Activated T-helper 17 cell treated with anti-CD3 and anti-CD28 coated beads, Interleukin-2, amount 50 U/mL, for 72 hours (primary cell): Measurements from ENCODE around the gene ACSM3. TPM values are rescaled to one million over a fixed set of nuclear protein-coding genes. Genes with fewer than 3 reads are reported as not detected.
"Not testable (repeated sequence)": the region's sequence is repeated elsewhere in the genome, so short reads cannot be mapped to it uniquely, and the experiment has no call there.

Experiments
- ATAC-seq: fragments of 150-1000 bp; cut with Tn5 transposase; replicated peaks from 2 replicates; pipeline ENCODE4 v1.10.0; 2021; ENCODE audit warnings: mild to moderate bottlenecking, moderate library complexity
- H3K27ac Mint-ChIP-seq: one replicate; pipeline ENCODE4 v1.8.0; 2022; ENCODE audit warnings: mixed read lengths
- H3K27me3 Mint-ChIP-seq: one replicate; pipeline ENCODE4 v1.8.0; 2022; ENCODE audit warnings: mixed read lengths
- H3K36me3 Mint-ChIP-seq: one replicate; pipeline ENCODE4 v1.8.0; 2022; ENCODE audit warnings: low read depth, mild to moderate bottlenecking, mixed read lengths
- H3K4me1 Mint-ChIP-seq: one replicate; pipeline ENCODE4 v1.8.0; 2022; ENCODE audit warnings: mixed read lengths
- H3K4me3 Mint-ChIP-seq: one replicate; pipeline ENCODE4 v1.8.0; 2022; ENCODE audit warnings: mild to moderate bottlenecking, mixed read lengths
- H3K9me3 Mint-ChIP-seq: one replicate; pipeline ENCODE4 v1.8.0; 2022; ENCODE audit warnings: mixed read lengths
- total RNA-seq, 2 donors: library from RNA; stranded (reverse); gene quantifications; one replicate each; pipeline ENCODE4 v1.2.3, GENCODE V29; 2022

The ACSM3 gene
- total RNA-seq, 2 donors from 2014 or later = 13.3 to 15.1 TPM

DNA sequence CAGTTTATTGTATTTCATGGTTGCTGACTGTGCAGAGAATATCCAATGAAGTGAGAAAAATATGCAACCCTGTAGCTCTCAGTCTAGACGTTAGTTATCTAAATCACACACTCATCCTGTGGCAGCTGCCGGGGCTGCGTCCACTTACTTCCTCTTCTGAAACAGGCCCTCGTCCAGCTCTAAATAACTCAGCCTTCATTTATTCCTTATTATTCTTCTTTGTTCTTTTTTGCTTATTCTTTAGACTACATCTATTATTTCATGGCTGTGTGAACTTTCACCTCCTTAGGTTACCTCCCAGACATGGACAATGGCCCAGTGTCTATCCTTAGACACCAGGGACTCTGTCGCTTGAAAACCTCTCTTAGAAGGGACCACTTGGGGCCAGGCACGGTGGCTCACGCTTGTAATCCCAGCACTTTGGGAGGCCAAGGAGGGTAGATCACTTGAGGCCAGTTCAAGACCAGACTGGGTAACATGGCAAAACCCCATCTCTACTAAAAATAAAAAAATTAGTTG, 18.8 kb upstream of the ACSM3 start:
- no peak overlapping the region for H3K4me3 Mint-ChIP-seq

DNA sequence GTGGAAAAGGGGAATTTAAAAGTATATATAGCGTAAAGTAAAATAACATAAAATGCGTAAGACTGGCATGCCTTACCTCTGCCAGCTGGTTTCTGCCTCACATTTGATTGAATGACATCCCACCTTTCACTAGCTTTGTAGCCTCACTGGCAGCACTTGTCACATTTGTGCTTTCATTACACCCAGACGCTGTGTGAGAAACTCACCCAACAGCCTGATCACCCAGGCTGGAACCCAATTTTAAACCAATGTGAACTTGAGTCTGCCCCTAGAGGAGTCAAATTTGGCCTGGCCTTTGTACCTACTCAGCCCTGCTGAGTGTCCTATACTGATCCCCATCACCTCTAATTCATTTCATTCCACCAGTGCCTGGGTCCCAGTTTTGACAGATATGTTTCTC, 17.4 kb upstream of the ACSM3 start:
- ATAC-seq = no peak
- H3K4me1 Mint-ChIP-seq = no peaks in the 10 kb centered on the region
- H3K9me3 Mint-ChIP-seq = peaks cover 7% of the 10 kb centered on the region
- no peak overlapping the region for H3K27ac Mint-ChIP-seq
- no peak overlapping the region for H3K4me3 Mint-ChIP-seq
- peaks cover 5% of the 10 kb centered on the region for H3K27me3 Mint-ChIP-seq
- H3K36me3 Mint-ChIP-seq = no peaks in the 10 kb centered on the region

More for the DNA sequence above, 18.8 kb upstream of the ACSM3 start:
- H3K9me3 Mint-ChIP-seq = peaks cover 7% of the 10 kb centered on the region
- peaks cover 5% of the 10 kb centered on the region for H3K27me3 Mint-ChIP-seq
- peaks cover 5% of the 10 kb centered on the region for H3K4me1 Mint-ChIP-seq
- ATAC-seq = no peak
- no peak overlapping the region for H3K27ac Mint-ChIP-seq
- H3K36me3 Mint-ChIP-seq = peaks cover 10% of the 10 kb centered on the region

DNA sequence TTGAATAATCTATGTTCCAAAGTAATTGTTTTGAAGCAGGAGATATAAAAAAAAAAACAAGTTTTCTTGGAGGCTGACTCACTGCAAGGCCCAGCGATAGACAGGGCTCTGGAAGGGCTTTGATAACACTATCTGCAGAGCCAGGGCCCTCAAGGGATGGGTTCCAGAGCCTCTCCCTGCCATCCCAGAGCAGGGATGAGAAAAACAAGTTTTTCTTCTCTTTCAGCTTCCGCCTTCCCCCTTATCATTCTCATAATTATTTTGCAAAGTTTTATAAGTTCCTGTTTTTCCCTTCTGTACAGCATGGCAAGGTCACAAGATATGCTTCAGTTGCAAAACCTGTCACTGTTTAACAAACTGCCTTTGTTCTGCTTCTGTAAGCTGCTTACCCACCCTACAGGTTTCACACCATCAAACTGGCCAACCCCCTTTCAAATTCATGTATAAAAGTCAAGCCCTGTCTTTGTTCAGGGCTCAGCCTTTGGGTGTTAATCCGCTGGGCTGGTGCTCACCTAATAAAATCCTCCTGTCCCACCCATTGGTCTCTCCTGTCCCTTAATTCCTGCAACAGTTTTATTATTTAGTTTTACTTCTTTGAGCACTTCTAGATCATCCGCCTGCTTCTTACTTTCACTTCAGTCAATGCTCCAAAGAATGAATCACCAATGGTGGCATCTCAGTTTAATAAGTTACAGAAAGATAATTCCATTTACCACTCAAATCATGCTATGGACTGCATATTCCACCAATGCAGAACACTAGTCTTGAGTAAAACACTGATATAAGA, 16.6 kb upstream of the ACSM3 start:
- Mint-ChIP-seq H3K27ac (no peak overlapping the region), H3K9me3 (peaks cover 7% of the 10 kb centered on the region), H3K4me1 (no peaks in the 10 kb centered on the region), H3K4me3 (no peak overlapping the region), H3K27me3 (peaks cover 5% of the 10 kb centered on the region), H3K36me3 (no peaks in the 10 kb centered on the region)
- ATAC-seq = no peak

DNA sequence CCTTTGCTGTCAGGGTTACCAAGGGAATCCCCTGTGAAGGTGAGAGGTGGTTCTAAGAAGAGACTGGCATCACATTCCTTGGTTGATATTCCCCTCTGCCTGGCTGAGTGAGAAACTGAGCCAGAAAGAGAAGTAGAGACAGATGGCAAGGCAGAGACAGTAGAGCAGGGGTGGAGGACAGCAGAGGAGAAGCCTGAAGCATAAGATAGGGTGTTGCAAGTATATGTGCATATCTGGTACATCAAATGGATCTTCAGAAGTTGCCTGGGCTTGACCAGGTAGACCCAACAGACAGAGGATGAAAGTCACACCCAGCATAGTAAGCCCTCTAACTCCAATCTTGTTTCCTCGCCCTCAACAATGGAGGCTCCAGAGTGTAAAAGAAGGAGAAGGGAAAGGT, 14.3 kb upstream of the ACSM3 start:
- peaks cover 7% of the 10 kb centered on the region for H3K9me3 Mint-ChIP-seq
- H3K27me3 Mint-ChIP-seq = peaks cover 8% of the 10 kb centered on the region
- H3K27ac Mint-ChIP-seq = no peak overlapping the region
- no peak overlapping the region for H3K4me3 Mint-ChIP-seq
- no peak for ATAC-seq
- H3K4me1 Mint-ChIP-seq = no peaks in the 10 kb centered on the region
- H3K36me3 Mint-ChIP-seq = no peaks in the 10 kb centered on the region

DNA sequence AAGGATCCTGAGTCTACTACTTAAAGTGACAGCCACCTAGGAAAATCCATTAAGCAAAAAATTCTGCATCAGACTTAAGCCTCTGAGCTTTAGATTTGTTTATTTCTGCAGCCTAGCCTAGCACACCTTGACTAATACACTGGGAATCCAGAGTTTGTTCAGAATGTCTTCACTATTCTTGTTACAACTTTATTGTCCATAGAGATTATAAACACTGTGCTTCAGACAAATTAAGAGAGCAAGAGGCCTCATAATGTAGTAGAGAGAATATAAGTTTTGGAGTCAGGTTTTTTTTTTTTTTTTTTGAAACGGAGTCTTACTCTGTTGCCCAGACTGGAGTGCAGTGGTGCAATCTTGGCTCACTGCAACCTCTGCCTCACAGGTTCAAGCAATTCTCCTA, 13.3 kb upstream of the ACSM3 start:
- no peaks in the 10 kb centered on the region for H3K4me1 Mint-ChIP-seq
- no peak for ATAC-seq
- no peak overlapping the region for H3K4me3 Mint-ChIP-seq
- H3K9me3 Mint-ChIP-seq = peaks cover 7% of the 10 kb centered on the region
- H3K27me3 Mint-ChIP-seq = peaks cover 8% of the 10 kb centered on the region
- H3K27ac Mint-ChIP-seq = no peak overlapping the region
- H3K36me3 Mint-ChIP-seq = no peaks in the 10 kb centered on the region

DNA sequence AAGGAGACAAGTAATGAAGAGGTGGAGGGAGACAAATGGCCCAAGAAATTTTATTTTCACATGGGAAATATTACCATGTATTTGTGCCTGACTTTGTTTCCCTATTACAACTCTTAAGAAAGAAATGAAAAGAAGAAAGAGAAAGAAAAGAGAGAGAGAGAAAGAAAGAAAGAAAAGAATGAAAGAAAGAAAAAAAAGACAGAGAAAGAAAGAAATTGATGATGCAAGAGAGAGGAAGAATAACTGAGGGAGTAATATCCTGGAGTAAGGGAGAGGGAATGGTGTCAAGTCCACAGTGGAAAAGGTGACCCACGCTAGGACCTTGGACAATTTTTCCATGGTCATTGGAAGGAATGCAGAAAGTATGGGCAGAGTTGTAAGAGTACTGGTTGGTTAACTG, 10.1 kb upstream of the ACSM3 start:
- ATAC-seq = no peak
- Mint-ChIP-seq H3K27me3 (peaks cover 8% of the 10 kb centered on the region), H3K9me3 (no peaks in the 10 kb centered on the region), H3K4me1 (no peaks in the 10 kb centered on the region), H3K36me3 (no peaks in the 10 kb centered on the region), H3K27ac (no peak overlapping the region), H3K4me3 (no peak overlapping the region)

DNA sequence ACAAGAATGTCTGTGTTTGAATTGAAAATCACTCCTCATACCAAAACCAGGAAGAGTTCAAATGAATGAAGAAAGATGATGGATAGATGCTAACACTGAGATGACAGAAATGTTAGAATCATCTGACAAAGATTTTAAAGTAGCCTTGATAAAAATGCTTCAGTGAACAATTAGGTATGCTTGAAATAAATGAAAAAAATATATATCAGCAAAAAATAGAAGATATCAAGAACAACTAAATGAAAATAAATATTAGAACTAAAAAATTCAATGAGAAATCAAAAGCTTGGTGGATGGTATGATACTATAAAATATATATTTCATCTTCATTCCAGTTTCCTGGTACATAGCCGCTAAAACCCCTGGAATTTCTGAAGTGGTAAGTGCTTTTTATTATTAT, 8.6 kb upstream of the ACSM3 start:
- no peaks in the 10 kb centered on the region for H3K9me3 Mint-ChIP-seq
- H3K27ac Mint-ChIP-seq = no peak overlapping the region
- ATAC-seq = no peak
- no peaks in the 10 kb centered on the region for H3K36me3 Mint-ChIP-seq
- H3K27me3 Mint-ChIP-seq = peaks cover 3% of the 10 kb centered on the region
- no peak overlapping the region for H3K4me3 Mint-ChIP-seq
- H3K4me1 Mint-ChIP-seq = no peaks in the 10 kb centered on the region

DNA sequence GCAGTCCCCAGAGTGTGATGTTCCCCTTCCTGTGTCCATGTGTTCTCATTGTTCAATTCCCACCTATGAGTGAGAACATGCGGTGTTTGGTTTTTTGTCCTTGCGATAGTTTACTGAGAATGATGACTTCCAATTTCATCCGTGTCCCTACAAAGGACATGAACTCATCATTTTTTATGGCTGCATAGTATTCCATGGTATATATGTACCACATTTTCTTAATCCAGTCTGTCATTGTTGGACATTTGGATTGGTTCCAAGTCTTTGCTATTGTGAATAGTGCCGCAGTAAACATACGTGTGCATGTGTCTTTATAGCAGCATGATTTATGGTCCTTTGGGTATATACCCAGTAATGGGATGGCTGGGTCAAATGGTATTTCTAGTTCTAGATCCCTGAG, 8.0 kb upstream of the ACSM3 start:
- H3K4me1 Mint-ChIP-seq, ATAC-seq, H3K27ac Mint-ChIP-seq, H3K36me3 Mint-ChIP-seq, H3K4me3 Mint-ChIP-seq, H3K27me3 Mint-ChIP-seq, H3K9me3 Mint-ChIP-seq: not testable (repeated sequence)

DNA sequence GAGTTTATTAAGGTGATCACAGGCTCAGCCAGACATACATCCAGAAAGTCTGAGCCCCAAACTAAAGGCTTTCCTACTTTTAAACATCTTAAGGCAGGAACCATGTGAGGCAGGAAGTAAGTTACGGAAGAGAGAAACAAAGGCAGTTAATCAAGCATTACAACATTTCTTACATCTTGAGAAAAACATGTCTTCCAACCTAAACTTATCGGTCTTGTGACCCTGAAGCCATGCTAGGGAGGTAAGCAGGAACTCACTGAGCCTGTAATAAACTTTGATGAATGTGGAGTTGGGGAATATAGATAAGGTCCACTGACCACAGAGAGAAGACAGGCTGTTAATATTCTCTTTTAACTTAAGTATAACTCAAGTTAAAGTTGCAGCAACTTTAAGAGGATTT, 3.5 kb upstream of the ACSM3 start:
- H3K4me3 Mint-ChIP-seq = no peak overlapping the region
- no peak overlapping the region for H3K27ac Mint-ChIP-seq
- H3K36me3 Mint-ChIP-seq = no peaks in the 10 kb centered on the region
- no peaks in the 10 kb centered on the region for H3K27me3 Mint-ChIP-seq
- ATAC-seq = no peak
- no peaks in the 10 kb centered on the region for H3K4me1 Mint-ChIP-seq
- no peaks in the 10 kb centered on the region for H3K9me3 Mint-ChIP-seq

DNA sequence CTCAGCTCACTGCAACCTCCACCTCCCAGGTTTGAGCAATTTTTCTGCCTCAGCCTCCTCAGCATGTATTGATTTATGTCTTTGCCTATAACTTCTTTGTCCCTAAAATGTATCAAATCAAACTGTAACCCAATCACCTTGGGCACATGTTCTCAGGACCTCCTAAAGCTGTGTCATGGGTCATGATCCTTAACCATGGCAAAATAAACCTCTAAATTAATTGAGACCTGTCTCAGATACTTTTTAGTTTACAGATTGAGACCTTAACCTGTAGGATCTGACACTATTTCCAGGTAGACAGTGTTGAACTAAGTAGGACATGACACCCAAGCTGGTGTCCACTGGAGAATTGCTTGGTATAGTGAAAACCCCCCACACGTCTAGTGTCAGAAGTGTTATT, 2.6 kb upstream of the ACSM3 start:
- Mint-ChIP-seq H3K9me3 (no peaks in the 10 kb centered on the region), H3K4me1 (no peaks in the 10 kb centered on the region)
- no peak for ATAC-seq

DNA sequence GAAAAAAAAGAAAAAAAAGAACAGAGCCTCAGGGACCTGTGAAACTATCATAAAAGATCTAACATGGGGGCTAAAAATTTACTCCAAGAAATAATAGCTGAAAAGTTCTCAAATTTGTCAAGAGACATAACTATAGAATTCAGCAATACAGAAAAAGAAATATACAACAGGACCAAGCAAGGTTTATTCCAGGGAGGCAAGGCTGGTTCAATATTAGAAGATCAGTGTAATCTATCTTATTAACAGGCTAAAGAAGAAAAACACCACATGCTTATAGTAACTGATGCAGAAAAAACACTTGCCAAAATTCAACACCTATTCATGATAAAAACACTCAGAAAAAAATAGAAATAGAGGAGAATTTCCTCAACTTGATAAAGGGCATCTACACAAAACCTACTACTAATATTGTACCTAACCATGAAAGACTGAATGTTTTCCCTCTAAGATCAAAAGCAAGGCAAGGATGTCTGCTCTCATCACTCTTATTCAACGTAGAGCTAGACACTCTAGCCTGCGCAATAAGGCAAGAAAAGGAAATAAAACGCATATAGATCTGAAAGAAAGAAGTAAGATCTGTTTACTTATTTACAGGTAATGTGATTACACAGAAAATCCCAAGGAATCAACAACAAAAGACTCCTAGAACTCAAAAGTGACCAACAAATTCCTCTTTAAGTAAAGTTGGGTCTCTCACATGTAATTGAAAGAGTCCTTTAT, 1.2 kb upstream of the ACSM3 start:
- peak overlapping the region; percentile 76 for H3K27ac Mint-ChIP-seq
- H3K27me3 Mint-ChIP-seq = no peaks in the 10 kb centered on the region
- peak overlapping the region; percentile 80 for H3K4me3 Mint-ChIP-seq
- H3K36me3 Mint-ChIP-seq = no peaks in the 10 kb centered on the region
- no peak for ATAC-seq
- no peaks in the 10 kb centered on the region for H3K4me1 Mint-ChIP-seq
- no peaks in the 10 kb centered on the region for H3K9me3 Mint-ChIP-seq

More for the DNA sequence above, 2.6 kb upstream of the ACSM3 start:
- H3K4me3 Mint-ChIP-seq = no peak overlapping the region
- no peaks in the 10 kb centered on the region for H3K27me3 Mint-ChIP-seq
- no peak overlapping the region for H3K27ac Mint-ChIP-seq
- no peaks in the 10 kb centered on the region for H3K36me3 Mint-ChIP-seq

DNA sequence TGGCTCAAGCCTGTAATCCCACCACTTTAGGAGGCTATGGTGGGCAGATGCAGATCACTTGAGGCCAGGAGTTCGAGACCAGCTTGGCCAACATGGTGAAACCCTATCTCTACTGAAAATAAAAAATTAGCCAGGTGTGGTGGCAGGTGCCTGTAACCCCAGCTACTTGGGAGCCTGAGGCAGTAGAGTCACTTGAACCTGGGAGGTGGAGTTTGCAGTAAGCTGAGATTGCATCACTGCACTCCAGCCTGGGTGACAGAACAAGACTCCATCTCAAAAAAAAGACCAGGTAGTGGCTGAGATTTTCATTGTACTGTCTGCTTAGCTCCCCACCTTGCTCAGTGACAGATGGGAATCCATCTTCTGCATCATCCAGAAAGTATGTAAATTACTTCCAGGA, 634 bp downstream of the ACSM3 start:
- H3K4me1 Mint-ChIP-seq, H3K27ac Mint-ChIP-seq, H3K27me3 Mint-ChIP-seq, H3K9me3 Mint-ChIP-seq, H3K36me3 Mint-ChIP-seq, ATAC-seq: not testable (repeated sequence)
- H3K4me3 Mint-ChIP-seq = peak overlapping the region; percentile 80

DNA sequence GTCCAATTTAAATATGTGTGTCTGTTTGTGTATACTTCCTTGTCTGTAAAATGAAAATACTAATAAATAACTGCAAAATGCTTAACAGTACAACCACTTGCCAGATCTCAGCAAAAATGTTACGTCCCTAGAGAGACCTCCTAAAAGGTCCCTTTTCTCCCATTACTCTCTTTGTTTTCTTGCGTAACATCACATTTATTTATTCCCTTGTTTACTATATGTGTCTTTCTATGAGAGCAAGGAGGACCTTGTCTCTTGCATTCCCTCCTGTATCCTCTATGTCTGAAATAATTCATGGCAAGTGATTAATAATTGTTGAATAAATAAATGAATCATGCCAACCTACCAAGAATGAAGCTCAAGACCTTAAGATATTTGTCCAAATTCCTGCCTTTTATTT, 1.9 kb downstream of the ACSM3 start:
- H3K27ac Mint-ChIP-seq = no peak overlapping the region
- H3K4me3 Mint-ChIP-seq = no peak overlapping the region
- no peak for ATAC-seq
- H3K9me3 Mint-ChIP-seq = no peaks in the 10 kb centered on the region
- H3K4me1 Mint-ChIP-seq = no peaks in the 10 kb centered on the region
- no peaks in the 10 kb centered on the region for H3K36me3 Mint-ChIP-seq
- no peaks in the 10 kb centered on the region for H3K27me3 Mint-ChIP-seq

DNA sequence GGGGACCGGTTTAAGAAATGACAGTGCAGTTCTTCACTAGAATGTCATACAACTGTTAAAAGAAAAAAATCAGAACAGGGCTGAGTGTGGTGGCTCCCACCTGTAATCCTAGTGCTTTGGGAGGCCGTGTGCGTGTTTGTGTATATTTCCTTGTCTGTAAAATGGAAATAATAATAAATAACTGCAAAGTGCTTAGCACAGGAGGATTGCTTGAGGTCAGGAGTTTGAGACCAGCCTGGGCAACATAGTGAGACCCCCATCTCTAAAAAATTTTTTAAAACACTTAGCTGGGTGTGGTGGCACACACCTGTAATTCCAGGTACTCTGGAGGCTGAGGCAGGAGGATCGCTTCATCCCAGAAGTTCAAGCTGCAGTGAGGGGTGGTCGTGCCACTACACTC, 2.5 kb downstream of the ACSM3 start:
- Mint-ChIP-seq H3K27me3 (no peaks in the 10 kb centered on the region), H3K4me3 (no peak overlapping the region)
- no peak for ATAC-seq

DNA sequence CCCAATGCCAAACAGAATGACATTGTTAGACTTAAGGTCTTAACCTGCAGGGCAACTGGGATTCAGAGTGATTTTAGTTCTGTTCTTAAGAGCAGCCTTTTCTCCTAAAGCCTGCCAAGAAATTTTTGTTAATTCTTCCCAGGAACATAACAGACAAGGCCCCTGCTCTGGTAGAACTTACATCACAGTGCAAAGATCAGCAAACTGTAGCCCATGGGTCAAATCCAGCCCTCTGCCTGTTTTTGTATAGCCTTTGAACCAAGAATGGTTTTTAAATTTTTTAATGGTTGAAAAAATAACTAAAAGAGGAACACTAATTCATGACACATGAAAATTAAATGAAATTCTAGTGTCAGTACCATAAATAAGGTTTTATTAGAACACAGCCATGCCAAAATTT, 3.8 kb downstream of the ACSM3 start:
- Mint-ChIP-seq H3K27ac (no peak overlapping the region), H3K36me3 (no peaks in the 10 kb centered on the region), H3K4me1 (no peaks in the 10 kb centered on the region), H3K27me3 (no peaks in the 10 kb centered on the region), H3K9me3 (no peaks in the 10 kb centered on the region), H3K4me3 (no peak overlapping the region)
- ATAC-seq = no peak

More for the DNA sequence above, 2.5 kb downstream of the ACSM3 start:
- H3K9me3 Mint-ChIP-seq = no peaks in the 10 kb centered on the region
- H3K4me1 Mint-ChIP-seq = no peaks in the 10 kb centered on the region
- H3K36me3 Mint-ChIP-seq = no peaks in the 10 kb centered on the region
- no peak overlapping the region for H3K27ac Mint-ChIP-seq
